Measurements from ENCODE around the gene MYO7B.

DNA sequence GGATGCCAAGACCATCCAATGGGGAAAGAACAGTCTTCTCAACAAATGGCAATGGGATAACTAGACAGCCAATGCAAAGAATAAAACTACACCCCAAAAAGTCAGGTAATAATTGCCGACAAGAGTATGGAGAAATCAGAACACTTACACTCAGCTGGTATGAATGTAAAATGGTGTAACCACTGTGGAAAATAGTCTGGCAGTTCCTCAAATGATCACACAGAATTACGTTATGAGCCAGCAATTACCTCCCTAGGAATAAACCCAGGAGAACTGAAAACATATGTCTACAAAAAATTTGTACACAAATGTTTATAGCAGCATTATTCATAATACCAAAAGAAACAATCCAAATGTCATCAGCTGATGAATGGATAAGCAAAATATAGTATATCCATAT lies 18.0 kb upstream of the MYO7B start:
- TF ChIP-seq, protein P1, sequence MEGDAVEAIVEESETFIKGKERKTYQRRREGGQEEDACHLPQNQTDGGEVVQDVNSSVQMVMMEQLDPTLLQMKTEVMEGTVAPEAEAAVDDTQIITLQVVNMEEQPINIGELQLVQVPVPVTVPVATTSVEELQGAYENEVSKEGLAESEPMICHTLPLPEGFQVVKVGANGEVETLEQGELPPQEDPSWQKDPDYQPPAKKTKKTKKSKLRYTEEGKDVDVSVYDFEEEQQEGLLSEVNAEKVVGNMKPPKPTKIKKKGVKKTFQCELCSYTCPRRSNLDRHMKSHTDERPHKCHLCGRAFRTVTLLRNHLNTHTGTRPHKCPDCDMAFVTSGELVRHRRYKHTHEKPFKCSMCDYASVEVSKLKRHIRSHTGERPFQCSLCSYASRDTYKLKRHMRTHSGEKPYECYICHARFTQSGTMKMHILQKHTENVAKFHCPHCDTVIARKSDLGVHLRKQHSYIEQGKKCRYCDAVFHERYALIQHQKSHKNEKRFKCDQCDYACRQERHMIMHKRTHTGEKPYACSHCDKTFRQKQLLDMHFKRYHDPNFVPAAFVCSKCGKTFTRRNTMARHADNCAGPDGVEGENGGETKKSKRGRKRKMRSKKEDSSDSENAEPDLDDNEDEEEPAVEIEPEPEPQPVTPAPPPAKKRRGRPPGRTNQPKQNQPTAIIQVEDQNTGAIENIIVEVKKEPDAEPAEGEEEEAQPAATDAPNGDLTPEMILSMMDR (IDR thresholded peaks at IDR 0.05; ENCODE audit: poor library complexity): no peak
- no peak for TF ChIP-seq EZH2 (IDR thresholded peaks at IDR 0.05; ENCODE audit: borderline replicate concordance)
- no peak for TF ChIP-seq EZH2phosphoT487 (IDR thresholded peaks at IDR 0.05; ENCODE audit: low read depth, severe bottlenecking, unreplicated experiment)

All from hepatocyte (in vitro differentiated cells).